Sigmoid colon (tissue), 7 donors: ENCODE measurements around the gene GHDC. TPM values are rescaled to one million over a fixed set of nuclear protein-coding genes. Genes with fewer than 3 reads are reported as not detected.
"Not testable (repeated sequence)": the region's sequence is repeated elsewhere in the genome, so short reads cannot be mapped to it uniquely, and the experiment has no call there.

ENCODE experiments used
- DNase-seq: peaks from one replicate; pipeline ENCODE4 v3.0.0-alpha.2; 2019
- H3K27ac ChIP-seq, 4 donors: fragments of 200-600 bp; sonication (generic); one replicate each; pipeline ENCODE4 v1.5.1; 2016 to 2019; ENCODE audit warnings: mild to moderate bottlenecking in 1 of 4
- H3K27me3 ChIP-seq, 3 donors: fragments of 200-600 bp; sonication (generic); one replicate each; pipeline ENCODE4 v1.5.1; 2019; ENCODE audit warnings: mild to moderate bottlenecking in 1 of 3
- H3K36me3 ChIP-seq, 4 donors: fragments of 200-600 bp; sonication (generic); one replicate each; pipeline ENCODE4 v1.5.1; 2016 to 2019
- H3K4me1 ChIP-seq, 4 donors: fragments of 200-600 bp; sonication (generic); one replicate each; pipeline ENCODE4 v1.5.1; 2017 to 2019
- H3K4me3 ChIP-seq, 4 donors: fragments of 200-600 bp; sonication (generic); one replicate each; pipeline ENCODE4 v1.5.1; 2017 to 2019; ENCODE audit warnings: mild to moderate bottlenecking in 2 of 4, moderate library complexity in 1 of 4
- H3K9me3 ChIP-seq, 4 donors: fragments of 200-600 bp in 3 of 4; sonication (generic) in 3 of 4; one replicate each; pipeline versions ENCODE4 v1.5.1 to v1.6.1; 2013 to 2019
- CTCF ChIP-seq, 4 experiments: fragments of 450-650 bp in 3 of 4; fragments of 200-600 bp in 1 of 4; IDR thresholded peaks; one replicate each; pipeline ENCODE4 v1.5.1; 2016 to 2019; ENCODE audit warnings: antibody characterized with exemption in 4 of 4, mild to moderate bottlenecking in 3 of 4, moderate library complexity in 2 of 4
- EP300 ChIP-seq, 4 donors: sonication (generic); formaldehyde crosslinking; IDR thresholded peaks; one replicate each; pipeline ENCODE4 v1.6.1; 2017; ENCODE audit warnings: antibody characterized with exemption in 4 of 4
- POLR2A ChIP-seq, 2 donors: fragments of 450-650 bp; IDR thresholded peaks; one replicate each; pipeline ENCODE4 v1.6.1; 2016; ENCODE audit warnings: antibody characterized with exemption in 2 of 2, mild to moderate bottlenecking in 2 of 2, moderate library complexity in 2 of 2
- POLR2AphosphoS5 ChIP-seq, 4 donors: sonication (generic); formaldehyde crosslinking; IDR thresholded peaks; one replicate each; pipeline ENCODE4 v1.6.1; 2017; ENCODE audit warnings: antibody characterized with exemption in 4 of 4
- WGBS, 2 donors: extraction: QIAGEN DNeasy Blood & Tissue Kit; methylation state at CpG; one replicate each; pipeline ENCODE4 v1.1.7; 2013; 5-methylcytosine and 5-hydroxymethylcytosine counted together
- intact Hi-C: fragments of 100-400 bp; cut with DNase I; formaldehyde crosslinking; loops from one replicate; pipeline ENCODE4 v1.15.1; 2023
- polyA plus RNA-seq, 3 donors: library from polyadenylated mRNA; stranded (reverse); fragments of 200-250 nt; gene quantifications; one replicate each; pipeline ENCODE4 v1.2.3, GENCODE V29; 2013
- total RNA-seq, 4 donors: library from RNA; depleted of rRNA; stranded (reverse); fragments of >200 nt; gene quantifications; one replicate each; pipeline ENCODE4 v1.1.0, GENCODE V29; 2016
- donor health status: healthy with polysubstance abuse.
- donor health status: Bipolar disorder and iron deficiency.
- donor health status: healthy.

The GHDC gene
- total and polyA plus RNA-seq, 7 donors: 5.8 to 76.0 (median 32.1) TPM

GRCh38 chr17:42142371-42142896 lies 51.9 kb downstream of the GHDC start:
- no peak overlapping the region for H3K4me3 ChIP-seq

GRCh38 chr17:42141382-42141781 lies 52.9 kb downstream of the GHDC start:
- intact Hi-C loops: no loop called here
- Histone ChIP-seq H3K4me3 (no peak overlapping the region), H3K36me3 (peaks cover 0 to 41% (median 1%) of the 10 kb centered on the region in 4 donors), H3K27me3 (no peaks in the 10 kb centered on the region), H3K9me3 (no peaks in the 10 kb centered on the region), H3K27ac (no peak overlapping the region), H3K4me1 (peaks cover 0 to 46% (median 31%) of the 10 kb centered on the region in 4 donors)
- WGBS, 2 donors: 73 to 89% methylated on average over 8 of the region's 8 CpGs
- TF ChIP-seq POLR2A (IDR thresholded peaks at IDR 0.05): no peak
- DNase-seq: no peak

More at GRCh38 chr17:42142371-42142896, 51.9 kb downstream of the GHDC start:
- 91 to 92% methylated on average over 7 of the region's 7 CpGs for WGBS, 2 donors
- no peak for TF ChIP-seq CTCF (IDR thresholded peaks at IDR 0.05)
- TF ChIP-seq POLR2A (IDR thresholded peaks at IDR 0.05): no peak
- TF ChIP-seq EP300 (IDR thresholded peaks at IDR 0.05): no peak
- no peak for TF ChIP-seq POLR2AphosphoS5 (IDR thresholded peaks at IDR 0.05)
- intact Hi-C loops: no loop called here
- no peaks in the 10 kb centered on the region for H3K9me3 ChIP-seq
- H3K27ac ChIP-seq: no peak overlapping the region
- H3K27me3 ChIP-seq: no peaks in the 10 kb centered on the region
- H3K4me1 ChIP-seq: peaks cover 0 to 44% (median 29%) of the 10 kb centered on the region in 4 donors
- no peak for DNase-seq
- peaks cover 0 to 45% (median 1%) of the 10 kb centered on the region in 4 donors for H3K36me3 ChIP-seq

GRCh38 chr17:42140690-42141089 lies 53.6 kb downstream of the GHDC start:
- H3K27ac ChIP-seq, DNase-seq, H3K9me3 ChIP-seq, intact Hi-C loops, H3K27me3 ChIP-seq, H3K4me3 ChIP-seq: not testable (repeated sequence)
- WGBS, 2 donors: 99% methylated on average over 7 of the region's 7 CpGs
- H3K4me1 ChIP-seq: peaks cover 0 to 53% (median 36%) of the 10 kb centered on the region in 4 donors
- H3K36me3 ChIP-seq: peaks cover 0 to 38% (median 1%) of the 10 kb centered on the region in 4 donors

Other genes starting within 250 kb of the GHDC start
- gene CNP, start 227.7 kb downstream of the GHDC start, total RNA-seq: 10 to 100 TPM; 52.0 to 71.3 (median 65.2) TPM
- gene CNP, start 227.7 kb downstream of the GHDC start, polyA plus RNA-seq: 10 to 100 TPM; 24.0 to 48.0 (median 25.2) TPM
- gene DNAJC7, start 177.1 kb downstream of the GHDC start, total RNA-seq: 10 to 100 TPM; 46.7 to 57.1 (median 49.6) TPM
- 10 to 100 TPM; 90.1 to 91.6 (median 90.1) TPM for gene DNAJC7, start 177.1 kb downstream of the GHDC start, polyA plus RNA-seq
- 10 to 100 TPM; 28.5 to 35.4 (median 30.8) TPM for gene NKIRAS2, start 174.4 kb downstream of the GHDC start, total RNA-seq
- 10 to 100 TPM; 32.6 to 34.8 (median 34.2) TPM for gene NKIRAS2, start 174.4 kb downstream of the GHDC start, polyA plus RNA-seq
- gene C17orf113, start 143.9 kb downstream of the GHDC start, total RNA-seq: under 1 TPM; 0.27 to 0.71 (median 0.39) TPM
- under 1 TPM; 0.23 to 0.66 (median 0.60) TPM for gene C17orf113, start 143.9 kb downstream of the GHDC start, polyA plus RNA-seq
- gene ZNF385C, start 96.0 kb downstream of the GHDC start, total RNA-seq: under 1 TPM in 1 of 4 donors, not detected in 3; 0.33 TPM
- under 1 TPM in 2 of 3 donors, not detected in 1; 0.42 to 0.60 TPM for gene ZNF385C, start 96.0 kb downstream of the GHDC start, polyA plus RNA-seq
- gene DHX58, start 81.8 kb downstream of the GHDC start, total RNA-seq: 10 to 100 TPM in 3 of 4 donors, 1 to 10 TPM in 1; 8.9 to 16.3 (median 14.6) TPM
- gene DHX58, start 81.8 kb downstream of the GHDC start, polyA plus RNA-seq: 10 to 100 TPM in 1 of 3 donors, 1 to 10 TPM in 2; 4.4 to 19.0 (median 6.6) TPM
- gene KAT2A, start 73.1 kb downstream of the GHDC start, total RNA-seq: 10 to 100 TPM; 20.0 to 95.8 (median 26.0) TPM
- 10 to 100 TPM in 1 of 3 donors, 1 to 10 TPM in 2; 6.9 to 45.2 (median 9.6) TPM for gene KAT2A, start 73.1 kb downstream of the GHDC start, polyA plus RNA-seq
- under 1 TPM in 3 of 4 donors, not detected in 1; 0.27 to 0.83 (median 0.49) TPM for gene HSPB9, start 71.7 kb downstream of the GHDC start, total RNA-seq
- under 1 TPM in 1 of 3 donors, not detected in 2; 0.10 TPM for gene HSPB9, start 71.7 kb downstream of the GHDC start, polyA plus RNA-seq
- 100 to 1,000 TPM in 2 of 4 donors, 10 to 100 TPM in 2; 75.9 to 104 (median 93.1) TPM for gene RAB5C, start 39.5 kb downstream of the GHDC start, total RNA-seq
- gene RAB5C, start 39.5 kb downstream of the GHDC start, polyA plus RNA-seq: 100 to 1,000 TPM; 182 to 303 (median 213) TPM
- gene KCNH4, start 13.4 kb downstream of the GHDC start, total RNA-seq: not detected
- under 1 TPM in 1 of 3 donors, not detected in 2; 0.25 TPM for gene KCNH4, start 13.4 kb downstream of the GHDC start, polyA plus RNA-seq
- gene HCRT, start 9.0 kb downstream of the GHDC start, total RNA-seq: not detected
- gene HCRT, start 9.0 kb downstream of the GHDC start, polyA plus RNA-seq: not detected
- gene STAT5B, start 81.9 kb upstream of the GHDC start, total RNA-seq: 100 to 1,000 TPM in 1 of 4 donors, 10 to 100 TPM in 3; 93.5 to 117 (median 98.4) TPM
- gene STAT5B, start 81.9 kb upstream of the GHDC start, polyA plus RNA-seq: 10 to 100 TPM; 11.3 to 37.5 (median 13.2) TPM
- gene STAT5A, start 94.0 kb upstream of the GHDC start, total RNA-seq: 10 to 100 TPM; 57.2 to 91.0 (median 80.8) TPM
- gene STAT5A, start 94.0 kb upstream of the GHDC start, polyA plus RNA-seq: 10 to 100 TPM in 2 of 3 donors, 1 to 10 TPM in 1; 7.4 to 39.2 (median 13.2) TPM
- gene STAT3, start 193.9 kb upstream of the GHDC start, total RNA-seq: 100 to 1,000 TPM in 3 of 4 donors, 10 to 100 TPM in 1; 87.4 to 230 (median 129) TPM
- gene STAT3, start 193.9 kb upstream of the GHDC start, polyA plus RNA-seq: 100 to 1,000 TPM in 1 of 3 donors, 10 to 100 TPM in 2; 43.8 to 135 (median 55.7) TPM
- 100 to 1,000 TPM; 231 to 519 (median 409) TPM for gene CAVIN1, start 228.8 kb upstream of the GHDC start, total RNA-seq
- 10 to 100 TPM; 11.8 to 88.9 (median 50.1) TPM for gene CAVIN1, start 228.8 kb upstream of the GHDC start, polyA plus RNA-seq